WTC11 (cell line): ENCODE results near the gene MAP6. TPM values are rescaled to one million over a fixed set of nuclear protein-coding genes. Genes with fewer than 3 reads are reported as not detected.

Experiments
- ATAC-seq: fragments of 200-7000 bp; cut with Tn5 transposase; 2 replicates; pipeline ENCODE4 v1.10.0; 2021; ENCODE audit warnings: mild to moderate bottlenecking, moderate library complexity
- CTCF ChIA-PET: fragments of 300-600 bp; sonication (Branson Sonifier 250); formaldehyde crosslinking; loops from one replicate; lab custom pipeline; 2021; ENCODE audit warnings: antibody characterized with exemption; lab: Charles Lee
- POLR2A ChIA-PET: fragments of 350-600 bp; sonication (Branson Sonifier 250); formaldehyde crosslinking; loops from one replicate; lab custom pipeline; 2021; ENCODE audit warnings: antibody characterized with exemption; lab: Charles Lee
- DNase-seq: peaks from one replicate; pipeline ENCODE4 v3.0.0; 2021; ENCODE audit warnings: low spot score
- H3K27ac Mint-ChIP-seq: 2 replicates; pipeline ENCODE4 v1.8.0; 2021; ENCODE audit warnings: mixed read lengths
- H3K27me3 Mint-ChIP-seq: 2 replicates; pipeline ENCODE4 v1.8.0; 2021; ENCODE audit warnings: low read depth, mild to moderate bottlenecking, moderate library complexity, mixed read lengths
- H3K36me3 Mint-ChIP-seq: 2 replicates; pipeline ENCODE4 v1.8.0; 2021; ENCODE audit warnings: mixed read lengths
- H3K4me1 Mint-ChIP-seq: 2 replicates; pipeline ENCODE4 v1.8.0; 2022; ENCODE audit warnings: mixed read lengths
- H3K4me3 Mint-ChIP-seq: 2 replicates; pipeline ENCODE4 v1.8.0; 2021; ENCODE audit warnings: mild to moderate bottlenecking, moderate library complexity, mixed read lengths
- H3K9me3 Mint-ChIP-seq: 2 replicates; pipeline ENCODE4 v1.8.0; 2021; ENCODE audit warnings: mixed read lengths
- AFF4 ChIP-seq: sonication (generic); formaldehyde crosslinking; IDR thresholded peaks from 2 replicates; pipeline ENCODE4 v1.8.1; 2023; ENCODE audit warnings: mild to moderate bottlenecking, missing genetic modification reagents, borderline replicate concordance
- ARID4B ChIP-seq: sonication (generic); formaldehyde crosslinking; IDR thresholded peaks from 2 replicates; pipeline ENCODE4 v1.8.0; 2023; ENCODE audit warnings: missing genetic modification reagents, mild to moderate bottlenecking, borderline replicate concordance
- E2F1 ChIP-seq: sonication (generic); formaldehyde crosslinking; IDR thresholded peaks from 2 replicates; pipeline ENCODE4 v1.8.0; 2022; ENCODE audit warnings: mild to moderate bottlenecking, missing genetic modification reagents
- ESRRA ChIP-seq: sonication (generic); formaldehyde crosslinking; IDR thresholded peaks from 2 replicates; pipeline ENCODE4 v1.8.1; 2022; ENCODE audit warnings: mild to moderate bottlenecking, missing genetic modification reagents, borderline replicate concordance
- ETV6 ChIP-seq: sonication (generic); formaldehyde crosslinking; IDR thresholded peaks from 2 replicates; pipeline ENCODE4 v1.8.1; 2022; ENCODE audit warnings: mild to moderate bottlenecking, missing genetic modification reagents
- FOXJ3 ChIP-seq: sonication (generic); formaldehyde crosslinking; IDR thresholded peaks from 2 replicates; pipeline ENCODE4 v1.9.0; 2021; ENCODE audit warnings: missing genetic modification reagents, mild to moderate bottlenecking, borderline replicate concordance
- GTF2I ChIP-seq: fragments of 250-450 bp; sonication (Bioruptor Pico); conservative IDR thresholded peaks from 2 replicates; pipeline ENCODE4 v1.4.0; 2021; ENCODE audit warnings: mild to moderate bottlenecking
- KAT7 ChIP-seq: sonication (generic); formaldehyde crosslinking; IDR thresholded peaks from 2 replicates; pipeline ENCODE4 v1.8.1; 2023; ENCODE audit warnings: missing genetic modification reagents, mild to moderate bottlenecking, borderline replicate concordance
- NFE2L1 ChIP-seq: sonication (generic); formaldehyde crosslinking; IDR thresholded peaks from 2 replicates; pipeline ENCODE4 v1.8.1; 2023; ENCODE audit warnings: missing genetic modification reagents
- SP1 ChIP-seq: sonication (generic); formaldehyde crosslinking; conservative IDR thresholded peaks from 2 replicates; pipeline ENCODE4 v1.8.1; 2022; ENCODE audit warnings: missing genetic modification reagents
- TP53 ChIP-seq: sonication (generic); formaldehyde crosslinking; IDR thresholded peaks from 2 replicates; pipeline ENCODE4 v1.8.1; 2023; ENCODE audit warnings: mild to moderate bottlenecking, missing genetic modification reagents
- USF2 ChIP-seq: sonication (generic); formaldehyde crosslinking; IDR thresholded peaks from 2 replicates; pipeline ENCODE4 v1.8.1; 2023; ENCODE audit warnings: mild to moderate bottlenecking, missing genetic modification reagents, moderate library complexity
- ZMAT4 ChIP-seq: fragments of 250-450 bp; sonication (Bioruptor Pico); IDR thresholded peaks from 2 replicates; pipeline ENCODE4 v1.9.0; 2021; ENCODE audit warnings: mild to moderate bottlenecking
- ZNF121 ChIP-seq: sonication (generic); formaldehyde crosslinking; IDR thresholded peaks from 2 replicates; pipeline ENCODE4 v1.8.0; 2023; ENCODE audit warnings: missing genetic modification reagents
- ZNF317 ChIP-seq: sonication (generic); formaldehyde crosslinking; IDR thresholded peaks from 2 replicates; pipeline ENCODE4 v1.8.1; 2023; ENCODE audit warnings: low read depth, mild to moderate bottlenecking, moderate library complexity, missing genetic modification reagents, borderline replicate concordance
- ZNF671 ChIP-seq: fragments of 250-450 bp; sonication (Bioruptor Pico); IDR thresholded peaks from 2 replicates; pipeline ENCODE4 v1.8.0; 2021; ENCODE audit warnings: mild to moderate bottlenecking
- total RNA-seq: library from RNA; stranded (reverse); gene quantifications from 3 replicates; pipeline ENCODE4 v1.2.3, GENCODE V29; 2021

The MAP6 gene
- total RNA-seq, 1 experiment from 2014 or later: 0.90 TPM

GRCh38 chr11:75602951-75603350 lies 65.9 kb downstream of the MAP6 start (continued):
- no peak for TF ChIP-seq ZNF671 (CRISPR knock-in tag)
- TF ChIP-seq ESRRA (CRISPR knock-in tag): no peak
- TF ChIP-seq E2F1: no peak
- no peak for TF ChIP-seq ZNF121 (CRISPR knock-in tag)
- no peak for TF ChIP-seq KAT7 (CRISPR knock-in tag)
- no peak for TF ChIP-seq FOXJ3
- TF ChIP-seq, all 79 proteins: peak for 0

- no peak for ATAC-seq
- H3K4me1 Mint-ChIP-seq: peaks cover 24% of the 10 kb centered on the region
- CTCF ChIA-PET: interaction anchor here (1.0 to 1.1 kb wide), 2 partner anchors 27 to 105 kb away, joined by 3 read pairs; no protein-coding TSS in a partner anchor
- no peak for TF ChIP-seq ARID4B
- no peak for TF ChIP-seq USF2
- no peak for TF ChIP-seq SP1
- TF ChIP-seq TP53 (CRISPR knock-in tag): no peak
- no peak for TF ChIP-seq ZMAT4 (CRISPR knock-in tag)
- no peak for TF ChIP-seq GTF2I (CRISPR knock-in tag)
- no peak for TF ChIP-seq ZNF317 (CRISPR knock-in tag)
- TF ChIP-seq NFE2L1 (CRISPR knock-in tag): no peak
- TF ChIP-seq ETV6 (CRISPR knock-in tag): no peak
- no peak for TF ChIP-seq AFF4 (CRISPR knock-in tag)
- TF ChIP-seq, all 79 proteins: peak for 0
- DNase-seq: no peak
- no peaks in the 10 kb centered on the region; the same call in 1 of the 2 replicates for H3K27me3 Mint-ChIP-seq
- POLR2A ChIA-PET: interaction anchor here (0.6 kb wide), 1 partner anchor 42 kb away, joined by 3 read pairs; no protein-coding TSS in a partner anchor
- H3K36me3 Mint-ChIP-seq: no peaks in the 10 kb centered on the region
- no peak overlapping the region for H3K4me3 Mint-ChIP-seq
- no peak overlapping the region for H3K27ac Mint-ChIP-seq
- H3K9me3 Mint-ChIP-seq: no peaks in the 10 kb centered on the region
Observed at GRCh38 chr11:75601494-75601893, 67.3 kb downstream of the MAP6 start.
